Amygdala (tissue), 56 donors: ENCODE results near the gene ANKRD60.

ENCODE experiments used
- DNase-seq, 56 donors: peaks; one replicate each; lab custom pipeline; 2025; lab: John Stamatoyannopoulos, UW

ANKRD60 gene

DNA sequence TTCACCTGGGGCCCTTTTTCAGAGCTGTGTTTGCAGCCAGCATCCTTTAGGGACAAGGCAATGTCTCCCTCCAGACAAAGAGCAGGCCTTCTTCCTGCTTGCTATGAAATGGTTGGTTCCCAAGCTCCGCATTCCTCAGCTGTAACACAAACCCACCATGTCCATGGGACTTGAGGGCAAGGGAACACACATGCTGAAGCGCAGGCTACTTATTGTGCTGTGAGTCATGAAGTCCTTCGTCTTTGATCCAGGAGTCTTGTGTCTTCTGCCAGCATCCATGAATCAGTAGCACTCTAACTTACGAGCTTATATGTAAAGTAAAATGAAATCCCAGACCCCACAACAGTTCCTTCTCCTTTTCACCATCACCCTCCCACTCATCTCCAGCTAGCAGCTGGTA is 59.0 kb downstream of the ANKRD60 start:
- DNase-seq, result no peak

DNA sequence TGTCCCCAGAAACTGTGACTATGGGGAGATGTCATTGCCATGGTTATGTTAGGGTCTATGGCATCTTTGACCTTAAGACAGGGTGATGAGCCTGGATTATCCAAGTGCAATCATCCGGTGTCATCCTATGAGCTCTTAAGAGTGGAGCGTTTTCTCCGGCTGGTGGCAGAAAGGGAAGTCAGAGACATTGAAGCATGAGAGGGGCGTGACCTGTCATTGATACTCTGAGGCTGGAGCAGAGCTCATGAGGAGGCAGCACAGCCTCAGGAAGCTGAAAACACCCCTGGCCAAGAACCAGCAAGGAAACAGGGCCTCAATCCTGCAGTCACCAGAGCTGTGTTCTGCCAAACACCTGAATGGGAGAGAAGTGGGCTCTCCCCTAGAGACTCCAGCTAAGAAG is 59.6 kb downstream of the ANKRD60 start:
- no peak for DNase-seq

DNA sequence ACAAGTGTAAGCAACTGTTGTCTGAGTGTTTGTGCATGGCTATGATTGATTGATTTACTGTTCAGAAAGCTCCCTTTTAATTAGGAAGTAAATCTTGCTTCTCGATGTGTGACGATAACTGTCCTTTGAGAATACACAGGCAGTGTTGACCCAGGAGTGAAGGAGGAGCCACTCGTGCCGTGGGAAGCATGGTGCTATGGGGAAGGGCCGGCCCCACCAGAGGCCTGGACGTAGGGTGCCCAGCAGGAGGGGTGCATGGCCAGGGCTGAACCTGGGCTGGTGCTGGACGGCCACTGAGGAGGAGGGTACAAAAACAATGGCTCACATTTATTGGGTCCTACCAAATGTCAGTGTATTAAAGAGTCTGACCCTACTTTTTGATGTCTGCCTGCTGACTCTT is 60.7 kb downstream of the ANKRD60 start:
- DNase-seq, result no peak
